ENCODE results near the gene CENPVL3.
"Not testable (repeated sequence)": the region's sequence is repeated elsewhere in the genome, so short reads cannot be mapped to it uniquely, and the experiment has no call there.

The CENPVL3 gene

GRCh38 chrX:51618241-51619155 is at the start of gene CENPVL3:
CENPVL3 (minus strand) TSS chrX:51618912; CDS start chrX:51618873, 39 bp downstream.
- DNase-seq = not testable (repeated sequence)

- no peak for DNase-seq
These were observed 47.3 kb upstream of the CENPVL3 start for GRCh38 chrX:51665981-51666380.

- DNase-seq = no peak
These were observed 24.7 kb upstream of the CENPVL3 start for GRCh38 chrX:51643377-51643776.

- DNase-seq = no peak
These were observed 22.8 kb upstream of the CENPVL3 start for GRCh38 chrX:51641421-51642021.

GRCh38 chrX:51636511-51636910 is 17.8 kb upstream of the CENPVL3 start:
- not testable (repeated sequence) for DNase-seq

- DNase-seq = no peak
These were observed 4.2 kb downstream of the CENPVL3 start for GRCh38 chrX:51614353-51615012.

- DNase-seq = no peak
These were observed 9.9 kb downstream of the CENPVL3 start for GRCh38 chrX:51608766-51609165.

GRCh38 chrX:51608126-51608525 is 10.6 kb downstream of the CENPVL3 start:
- DNase-seq = no peak

- no peak for DNase-seq
These were observed 12.3 kb downstream of the CENPVL3 start for GRCh38 chrX:51606446-51606845.

- no peak for DNase-seq
These were observed 19.8 kb downstream of the CENPVL3 start for GRCh38 chrX:51598899-51599298.

- DNase-seq = no peak
These were observed 46.8 kb downstream of the CENPVL3 start for GRCh38 chrX:51571874-51572273.

GRCh38 chrX:51569561-51569960 is 49.2 kb downstream of the CENPVL3 start:
- no peak for DNase-seq

- no peak for DNase-seq
These were observed 50.1 kb downstream of the CENPVL3 start for GRCh38 chrX:51568586-51568985.

All from activated CD4-positive, alpha-beta T cell treated with anti-CD3 and anti-CD28 coated beads, Interleukin-2, amount 50 U/mL, for 1 hour (primary cell).